Stimulated activated CD4-positive, alpha-beta T cell treated with anti-CD3 and anti-CD28 coated beads, Interleukin-4, amount 100 ng/mL, for 4 hours (primary cell): Measurements from ENCODE around the gene TBCEL.
"Not testable (repeated sequence)": the region's sequence is repeated elsewhere in the genome, so short reads cannot be mapped to it uniquely, and the experiment has no call there.

Source experiments
- DNase-seq, 2 experiments: peaks; one replicate each; pipeline ENCODE4 v3.0.0-alpha.2; 2020

TBCEL gene

GRCh38 chr11:121109471-121109870 is 85.6 kb downstream of the TBCEL start:
- DNase-seq = no peak

- no peak for DNase-seq
Observed at GRCh38 chr11:121109916-121110586, 86.1 kb downstream of the TBCEL start.

GRCh38 chr11:121110871-121111724 is 87.2 kb downstream of the TBCEL start:
- DNase-seq = no peak

- DNase-seq = no peak
Observed at GRCh38 chr11:121112498-121113455, 88.9 kb downstream of the TBCEL start.

GRCh38 chr11:121113611-121114010 is 89.7 kb downstream of the TBCEL start:
- DNase-seq = no peak

- DNase-seq = not testable (repeated sequence)
Observed at GRCh38 chr11:121115024-121115423, 91.1 kb downstream of the TBCEL start.

- DNase-seq = no peak
Observed at GRCh38 chr11:121117788-121118187, 93.9 kb downstream of the TBCEL start.

GRCh38 chr11:121119440-121119839 is 95.5 kb downstream of the TBCEL start:
- no peak for DNase-seq

- no peak for DNase-seq
Observed at GRCh38 chr11:121122328-121122727, 98.4 kb downstream of the TBCEL start.

- no peak for DNase-seq
Observed at GRCh38 chr11:121123496-121124069, 99.7 kb downstream of the TBCEL start.

GRCh38 chr11:121127809-121128208 is 103.9 kb downstream of the TBCEL start:
- DNase-seq = no peak

- no peak for DNase-seq
Observed at GRCh38 chr11:121129362-121130340, 105.7 kb downstream of the TBCEL start.

GRCh38 chr11:121131656-121132055 is 107.8 kb downstream of the TBCEL start:
- DNase-seq = no peak

GRCh38 chr11:121132211-121132976 is 108.5 kb downstream of the TBCEL start:
- DNase-seq = no peak

- no peak for DNase-seq
Observed at GRCh38 chr11:121134741-121135312, 110.9 kb downstream of the TBCEL start.

- DNase-seq = no peak
Observed at GRCh38 chr11:121137005-121137404, 113.1 kb downstream of the TBCEL start.

GRCh38 chr11:121138259-121138658 is 114.4 kb downstream of the TBCEL start:
- no peak for DNase-seq

- no peak for DNase-seq
Observed at GRCh38 chr11:121140369-121140768, 116.5 kb downstream of the TBCEL start.
